GM19239 (cell line): ENCODE measurements around the gene SEMA6A.
A peak's percentile ranks its signal among the peaks of the same experiment; 100 is the strongest.

ENCODE experiments used
- DNase-seq: peaks from one replicate; pipeline ENCODE4 v3.0.0; 2011; ENCODE audit warnings: low spot score; ENCODE audit not compliant: insufficient read length
- FAIRE-seq: peaks from 2 replicates; lab custom pipeline; 2011; peaks lifted over from hg19 to GRCh38; lab: Jason Lieb, UNC

Gene SEMA6A

DNA sequence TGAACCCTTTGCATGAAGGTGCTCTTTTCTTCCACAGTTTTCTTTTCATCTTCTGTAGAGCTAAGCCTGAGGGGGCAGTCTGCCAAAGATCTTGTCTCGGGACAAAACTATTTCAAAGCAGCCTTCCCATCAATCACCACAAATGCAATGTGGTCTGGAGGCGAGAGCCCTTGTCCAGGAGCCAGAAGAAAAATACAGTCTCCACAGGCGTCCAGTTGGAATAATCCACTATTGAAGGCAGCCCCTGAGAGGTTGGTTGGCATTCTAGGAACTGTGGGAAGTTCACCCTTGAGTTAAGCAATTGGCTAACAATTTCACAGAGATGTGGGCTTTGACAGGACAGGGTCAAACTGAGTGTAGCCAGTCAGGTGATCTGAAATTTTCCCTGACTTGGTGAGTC, 72.0 kb downstream of the SEMA6A start:
- FAIRE-seq = peak; percentile 4
- DNase-seq = no peak

DNA sequence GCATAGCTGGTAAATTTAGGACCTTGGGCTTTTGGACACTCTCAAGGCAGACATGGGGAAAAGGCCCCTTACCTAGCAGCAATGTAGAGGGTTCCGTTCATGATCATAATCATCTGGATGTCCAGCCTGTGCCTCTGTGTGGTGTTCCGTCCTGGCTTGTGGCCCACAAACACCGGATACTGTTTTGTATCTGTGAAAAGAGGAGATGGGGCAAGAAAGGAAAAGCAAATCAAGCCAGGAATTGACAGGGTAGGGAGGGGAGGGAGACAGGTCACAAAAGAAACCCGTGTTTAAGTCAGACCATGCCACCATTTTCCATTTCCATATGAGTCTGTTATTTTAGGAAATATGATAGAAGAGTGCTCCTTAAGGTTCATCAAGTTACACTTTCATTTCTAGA, 72.5 kb downstream of the SEMA6A start:
- FAIRE-seq = no peak
- no peak for DNase-seq

DNA sequence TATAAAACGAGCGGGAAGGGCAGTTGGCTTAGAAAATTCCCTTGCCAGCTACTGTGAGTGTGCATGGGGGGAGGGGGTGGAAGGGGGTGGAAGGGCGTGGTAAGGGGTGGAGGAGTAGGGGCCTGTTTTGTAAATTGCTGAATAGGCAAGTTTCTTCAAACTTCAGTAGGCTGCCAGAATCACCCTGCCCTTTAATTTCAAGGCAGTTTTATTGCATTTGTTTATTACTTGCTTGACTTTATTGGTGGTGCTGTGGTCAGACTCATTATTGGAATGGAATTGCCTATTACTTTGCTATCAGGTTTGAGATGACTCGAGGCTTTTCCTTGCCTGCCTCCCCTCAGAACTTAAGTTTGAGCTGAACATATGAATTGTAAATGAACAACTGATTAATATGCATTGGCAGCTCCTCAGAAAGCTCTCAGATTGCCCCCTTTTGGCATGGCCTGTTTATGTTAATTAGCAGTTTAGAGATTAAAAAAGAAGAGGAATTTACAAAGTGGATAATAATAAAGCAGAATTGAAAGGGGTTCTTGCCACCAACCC, 76.0 kb downstream of the SEMA6A start:
- DNase-seq (no peak), FAIRE-seq (no peak)

DNA sequence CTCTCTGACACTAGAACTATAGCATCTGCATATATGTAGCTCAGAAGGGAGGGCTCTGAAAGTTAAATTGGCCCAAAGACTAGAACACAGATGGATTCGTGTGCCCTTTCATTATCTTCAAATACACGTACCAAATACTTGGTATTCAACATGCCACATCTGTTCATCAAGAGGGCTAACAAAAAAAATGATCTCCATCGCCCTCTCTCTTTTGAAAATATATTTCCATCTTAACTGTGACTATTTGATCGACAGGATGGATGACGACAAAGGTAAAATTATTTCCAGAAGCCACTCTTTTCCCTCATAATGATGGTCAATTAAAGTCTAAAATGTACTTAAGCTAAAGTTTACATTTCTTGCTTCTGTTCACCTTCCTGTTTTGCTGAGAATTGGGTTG, 77.0 kb downstream of the SEMA6A start:
- no peak for DNase-seq
- FAIRE-seq = no peak

DNA sequence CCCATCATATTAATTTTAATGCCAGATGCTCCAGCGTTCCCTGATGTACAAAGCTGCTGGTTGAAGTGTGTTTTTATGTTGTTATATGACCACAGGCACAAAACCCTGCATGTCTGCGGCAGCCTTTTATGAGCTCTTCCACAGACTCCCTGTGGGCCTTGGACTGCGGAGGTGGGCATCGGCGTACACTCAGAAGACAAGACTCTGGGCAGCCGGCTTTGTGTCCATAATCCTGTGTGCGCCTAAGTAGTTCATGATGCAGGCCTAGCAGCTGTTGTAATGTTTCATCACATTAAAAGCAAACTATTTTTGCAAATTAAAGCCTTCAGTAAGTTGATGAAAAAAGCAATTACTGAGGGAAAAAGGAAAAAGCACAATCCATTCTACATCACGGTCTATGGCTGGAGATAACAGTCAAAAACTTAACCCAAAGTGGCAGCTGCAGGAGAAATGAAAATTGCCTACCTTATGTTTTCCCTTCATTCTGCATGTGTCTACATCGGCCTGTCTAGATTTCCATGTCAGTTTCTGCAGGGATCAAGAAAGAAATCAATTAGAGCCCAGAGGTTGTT, 78.8 kb downstream of the SEMA6A start:
- DNase-seq = no peak
- no peak for FAIRE-seq

DNA sequence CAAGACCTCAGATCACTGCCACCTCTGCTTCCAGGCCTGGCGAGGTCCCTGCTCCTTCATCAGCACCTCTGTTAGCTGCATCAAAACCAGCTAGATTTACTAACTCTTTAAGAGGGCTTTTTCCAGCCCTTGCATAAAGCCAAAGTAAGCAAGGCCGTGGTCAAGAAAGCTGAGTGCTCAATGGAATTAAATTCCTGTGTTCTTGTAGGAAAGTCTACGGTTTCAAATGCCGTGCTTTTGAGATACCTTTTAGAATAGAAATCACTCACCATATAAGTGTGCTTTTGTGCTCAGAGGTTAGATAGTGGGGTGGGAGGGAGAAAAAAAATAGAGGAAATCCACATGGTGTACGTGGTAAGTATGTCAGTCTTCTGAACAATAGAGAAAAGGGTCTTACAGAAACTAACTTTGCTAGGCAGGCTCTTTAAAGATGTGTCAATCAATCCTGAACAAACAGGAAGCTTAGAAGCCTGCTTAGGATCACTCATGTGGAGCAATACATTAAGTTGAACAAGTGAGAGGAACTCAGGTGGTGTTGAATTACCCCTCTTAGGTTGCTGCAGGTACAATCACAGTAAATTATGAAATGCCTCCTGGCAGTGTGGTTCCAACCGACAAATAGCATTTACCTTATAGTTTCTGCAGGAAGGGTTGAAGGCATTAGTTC, 79.7 kb downstream of the SEMA6A start:
- FAIRE-seq = no peak
- DNase-seq = no peak

DNA sequence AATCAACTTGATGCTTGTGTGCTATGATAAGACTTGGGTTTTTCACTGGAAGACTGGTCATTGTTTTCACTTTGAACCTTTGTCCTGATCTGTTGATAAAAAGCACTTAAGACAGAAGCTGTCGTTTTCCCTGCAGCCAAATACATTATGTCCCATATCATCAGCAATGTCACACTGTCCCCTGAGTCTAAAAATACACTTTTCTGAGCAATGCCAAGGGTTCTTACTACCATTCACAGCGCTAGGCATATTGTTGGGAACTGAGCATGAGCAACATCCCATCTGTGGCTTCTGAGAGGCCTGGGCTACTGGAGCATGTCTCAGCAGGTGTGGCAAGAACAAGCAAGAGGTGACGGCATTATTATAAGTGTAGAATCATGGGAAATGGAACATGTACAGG, 81.8 kb downstream of the SEMA6A start:
- no peak for FAIRE-seq
- no peak for DNase-seq

DNA sequence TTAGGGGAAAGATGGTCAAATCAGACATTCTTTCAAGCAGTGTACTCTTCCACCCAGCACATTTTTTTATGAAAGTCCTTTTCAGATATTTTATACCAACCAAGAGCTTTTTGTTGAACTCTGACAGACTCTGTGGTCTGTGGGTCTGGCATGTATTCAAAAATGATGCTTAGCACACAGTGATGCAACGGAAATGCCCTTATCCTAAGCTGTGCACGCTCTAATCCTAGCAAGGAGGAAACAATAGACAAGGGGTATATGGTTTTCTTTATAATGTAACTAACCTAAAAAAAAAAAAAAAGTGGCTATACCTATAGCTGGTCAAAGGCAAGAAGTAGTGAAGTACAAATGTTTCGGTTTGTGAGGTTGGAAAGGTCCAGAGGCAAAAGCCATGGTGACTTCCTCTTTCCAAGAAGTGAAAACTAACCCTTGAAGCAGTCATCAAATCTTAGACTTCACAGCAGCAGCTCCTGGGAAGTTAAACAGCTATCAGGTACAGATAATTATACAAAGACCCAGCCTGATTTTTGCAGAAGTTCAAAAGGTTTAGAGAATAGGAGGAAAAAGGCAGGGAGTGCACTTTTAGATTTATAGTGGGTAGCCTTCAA, 82.5 kb downstream of the SEMA6A start:
- FAIRE-seq (peak; percentile 82), DNase-seq (no peak)

DNA sequence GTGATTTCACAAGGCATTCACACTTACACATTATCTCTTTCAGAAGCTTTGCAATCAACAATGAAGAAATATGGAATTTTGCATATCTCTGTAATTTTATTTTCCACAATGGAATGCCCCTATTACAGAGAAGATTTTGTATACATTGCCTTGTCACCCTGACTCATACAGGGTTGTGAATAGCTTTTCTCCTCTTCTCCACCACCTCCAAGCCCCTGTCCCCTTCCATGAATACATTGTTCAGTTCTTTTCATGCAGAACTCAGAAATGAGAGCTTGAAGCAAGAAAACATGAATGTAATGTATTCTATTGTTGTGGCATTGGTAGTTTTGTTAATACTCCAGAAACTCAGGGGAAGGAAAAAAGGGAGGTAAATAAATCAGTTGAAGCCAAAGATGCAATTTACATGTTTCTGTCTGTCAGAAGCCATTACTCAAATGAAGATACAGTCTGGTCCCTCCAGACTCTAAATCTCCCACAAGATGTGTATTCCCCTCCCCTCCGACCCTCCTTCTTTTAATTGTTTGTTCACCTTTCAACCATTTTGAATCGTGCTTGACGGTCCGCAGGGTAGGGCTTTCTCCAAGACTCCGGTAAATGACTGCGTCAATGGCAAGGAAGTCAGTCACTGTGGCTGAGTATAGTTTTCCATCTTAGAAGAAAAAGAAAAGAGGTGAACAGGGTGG, 86.1 kb downstream of the SEMA6A start:
- FAIRE-seq = no peak

DNA sequence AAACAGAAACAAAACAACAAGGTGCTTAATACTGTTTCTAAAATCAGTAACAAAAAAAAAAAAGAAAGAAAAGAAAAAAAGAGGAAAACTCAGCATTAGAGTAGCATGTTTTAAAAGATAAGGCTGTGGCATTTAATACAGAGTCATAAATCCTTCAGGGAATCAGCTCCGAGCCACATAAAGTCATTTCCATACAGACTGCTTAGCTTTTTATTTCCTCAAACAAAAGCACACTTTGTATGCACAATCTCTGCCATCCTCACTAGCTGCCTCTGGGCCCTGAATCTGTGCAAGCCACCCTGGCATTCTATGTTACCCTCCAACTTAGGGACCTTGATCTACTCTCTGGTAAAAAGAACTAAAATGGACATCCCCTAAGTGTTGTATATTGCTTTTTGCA, 87.6 kb downstream of the SEMA6A start:
- FAIRE-seq (no peak), DNase-seq (no peak)

More for the DNA sequence above, 86.1 kb downstream of the SEMA6A start:
- DNase-seq = no peak

DNA sequence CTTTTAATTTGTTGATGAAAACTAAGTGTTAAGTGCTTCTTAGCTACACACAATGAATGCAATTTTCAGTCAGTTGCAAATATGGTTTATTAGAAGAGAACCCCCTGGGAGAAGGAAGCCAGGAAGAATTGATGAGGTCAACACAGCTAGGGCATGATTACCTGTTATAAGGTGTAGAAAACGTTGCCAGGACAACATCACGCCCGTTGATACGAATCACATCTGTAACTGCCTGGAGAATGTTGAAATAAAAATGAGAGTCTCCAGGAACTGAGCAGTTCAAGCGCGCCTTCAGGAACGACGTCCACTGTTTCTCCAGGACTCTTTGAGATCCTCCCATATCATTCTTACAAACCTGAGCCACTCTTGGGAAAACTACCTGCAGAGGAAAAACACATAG, 88.0 kb downstream of the SEMA6A start:
- DNase-seq = no peak
- no peak for FAIRE-seq

DNA sequence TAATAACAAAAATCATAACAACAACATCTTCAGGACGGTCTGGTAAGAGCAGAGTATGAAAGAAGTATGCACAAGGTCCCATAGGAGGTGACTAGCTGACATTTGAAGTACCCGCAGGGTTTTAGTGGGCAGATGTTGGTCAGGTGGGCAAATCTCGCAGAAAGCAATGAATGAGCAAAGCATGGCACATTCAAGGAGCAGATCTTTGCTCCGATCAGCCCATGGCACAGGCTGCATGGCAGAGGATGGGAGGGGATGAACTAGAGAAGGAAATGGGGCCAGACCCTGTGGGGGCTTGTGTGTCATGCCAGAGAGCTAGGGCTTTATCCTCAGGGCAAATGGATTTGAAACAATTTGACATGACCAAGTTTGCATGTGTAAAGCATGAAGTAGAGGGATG, 90.0 kb downstream of the SEMA6A start:
- FAIRE-seq = no peak
- DNase-seq = no peak

DNA sequence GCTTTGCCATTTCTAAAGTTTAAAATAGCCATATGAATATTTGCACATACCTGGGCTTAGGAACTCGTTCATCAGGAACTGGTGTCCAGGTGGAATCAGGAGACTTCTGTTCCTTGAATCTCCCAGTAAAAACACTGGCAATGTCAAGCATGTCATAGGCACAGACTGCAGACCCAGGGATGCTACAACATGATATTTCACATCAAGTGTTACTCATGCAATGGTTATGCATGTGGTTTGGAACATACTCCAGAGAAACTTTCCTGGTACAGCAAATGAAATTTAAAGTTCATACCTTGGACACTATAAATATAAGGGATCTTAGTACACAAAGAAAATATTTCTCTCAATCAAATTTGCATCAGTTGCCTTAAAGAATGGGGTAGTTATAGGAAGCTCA, 92.2 kb downstream of the SEMA6A start:
- DNase-seq = no peak
- no peak for FAIRE-seq

DNA sequence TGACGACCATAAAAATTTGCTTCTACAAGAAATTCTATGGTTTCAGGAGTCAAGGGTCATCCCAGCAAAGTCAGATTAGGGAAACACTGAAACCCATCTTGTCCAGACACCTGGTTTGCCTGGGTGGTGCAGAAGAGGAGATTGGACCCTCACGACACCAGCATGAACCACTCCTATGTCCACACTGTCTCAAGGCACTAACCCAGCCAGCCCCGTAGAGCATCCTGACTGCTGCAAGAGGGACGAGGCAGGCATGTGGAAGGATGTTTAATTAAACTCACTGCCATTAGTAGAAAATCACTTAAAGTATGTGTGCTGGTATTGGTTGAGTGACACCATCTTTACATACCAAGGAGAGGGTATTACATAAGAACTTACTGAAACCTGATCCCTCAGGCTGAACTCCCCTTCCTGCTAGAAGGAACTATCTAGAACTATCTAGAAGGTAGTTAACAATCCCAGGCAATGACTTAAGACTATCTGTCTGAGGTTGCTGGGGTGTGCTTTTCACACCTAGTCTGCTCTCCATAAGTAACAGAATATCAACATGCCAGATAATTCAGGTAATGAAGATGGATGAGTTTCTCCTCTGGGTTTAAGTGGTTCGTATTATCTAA, 93.6 kb downstream of the SEMA6A start:
- DNase-seq = no peak
- no peak for FAIRE-seq

DNA sequence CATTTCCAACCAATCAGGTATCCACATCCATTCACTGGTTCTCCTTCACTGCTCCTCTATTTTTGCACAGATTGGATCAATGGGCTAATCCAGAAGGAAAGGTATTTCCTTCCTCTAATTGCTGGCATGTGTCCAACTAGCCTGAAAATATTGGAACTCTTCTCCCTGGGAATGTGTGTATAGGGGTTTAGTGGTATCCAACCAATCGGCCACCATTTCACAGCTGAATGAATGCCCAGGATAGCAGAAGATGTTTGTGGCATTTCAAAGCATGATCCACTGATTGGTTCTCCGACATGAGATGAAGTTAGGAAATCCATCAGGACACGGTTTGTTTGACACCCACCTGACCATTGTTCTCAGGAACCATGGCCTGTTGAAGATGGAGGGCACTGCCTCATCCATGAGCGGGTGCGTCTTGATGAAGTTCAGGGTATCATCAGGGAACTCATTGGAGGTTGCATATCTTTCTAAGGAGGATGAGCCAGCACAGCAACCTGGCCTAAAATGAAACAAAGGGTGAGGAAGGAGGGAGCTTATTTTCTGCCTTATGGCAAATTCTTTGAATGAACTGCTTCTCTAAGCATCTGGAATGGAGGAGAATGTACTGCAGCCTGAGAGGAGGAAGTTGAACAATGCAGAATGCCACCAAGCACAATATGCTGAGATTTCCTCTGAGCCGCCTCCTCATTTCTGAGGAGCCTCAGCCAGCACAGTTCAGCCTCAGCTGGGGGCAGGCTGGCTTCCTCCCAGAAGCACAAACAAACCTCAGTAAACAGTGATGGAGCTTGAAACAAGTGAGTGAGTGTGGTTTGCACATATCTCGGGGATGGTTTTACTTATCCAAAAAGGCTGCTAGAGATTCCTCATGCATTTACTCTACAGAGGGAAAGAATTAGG, 94.6 kb downstream of the SEMA6A start:
- FAIRE-seq (no peak), DNase-seq (no peak)

DNA sequence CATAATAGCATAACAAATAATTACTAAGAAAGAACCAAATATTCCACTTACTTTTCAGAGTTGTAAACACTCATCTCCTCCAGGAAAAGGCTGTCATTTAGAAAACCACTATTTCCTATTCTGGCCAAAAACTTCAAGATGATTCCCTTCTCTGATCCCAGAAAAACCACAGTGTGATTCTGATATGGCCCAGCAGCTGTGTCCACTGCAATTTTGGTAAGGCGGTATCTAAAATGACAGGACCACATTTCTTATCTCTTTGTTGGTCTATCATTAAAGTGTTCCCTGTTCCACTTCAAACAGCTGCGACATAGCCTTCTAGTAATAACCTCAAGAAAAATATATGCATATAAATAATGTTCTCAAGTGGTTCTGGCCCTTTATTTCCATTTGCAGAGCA, 96.1 kb downstream of the SEMA6A start:
- DNase-seq (no peak), FAIRE-seq (no peak)

DNA sequence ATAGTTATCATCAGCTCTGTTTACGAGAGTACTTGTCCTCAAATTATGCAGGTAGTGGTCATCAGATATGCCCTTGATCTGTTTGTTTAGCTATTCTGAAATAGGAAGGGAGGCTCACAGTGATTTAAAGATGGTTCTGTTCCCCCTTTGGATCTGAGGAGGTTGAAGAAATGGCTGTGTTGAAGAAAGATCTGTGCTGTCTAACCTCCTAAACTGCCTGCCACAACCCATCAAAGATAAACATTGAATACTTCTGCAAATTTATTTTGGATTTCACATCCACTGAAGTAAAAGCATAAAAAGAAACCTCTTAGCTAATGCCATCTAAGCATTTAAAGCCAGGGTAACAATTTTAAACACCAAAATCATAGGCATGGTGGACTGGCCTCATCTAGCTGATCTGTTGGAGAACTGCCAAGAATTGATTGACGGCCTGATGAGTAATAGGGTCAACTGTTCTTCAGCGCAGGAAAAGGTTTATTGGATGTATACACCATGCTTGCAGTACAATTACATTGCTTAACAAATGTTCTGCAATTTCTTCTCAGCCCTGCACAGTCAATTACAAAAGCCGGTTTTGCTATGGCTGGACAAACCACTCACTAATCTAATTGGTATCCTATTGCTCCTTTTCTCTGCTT, 97.6 kb downstream of the SEMA6A start:
- DNase-seq (no peak), FAIRE-seq (no peak)

DNA sequence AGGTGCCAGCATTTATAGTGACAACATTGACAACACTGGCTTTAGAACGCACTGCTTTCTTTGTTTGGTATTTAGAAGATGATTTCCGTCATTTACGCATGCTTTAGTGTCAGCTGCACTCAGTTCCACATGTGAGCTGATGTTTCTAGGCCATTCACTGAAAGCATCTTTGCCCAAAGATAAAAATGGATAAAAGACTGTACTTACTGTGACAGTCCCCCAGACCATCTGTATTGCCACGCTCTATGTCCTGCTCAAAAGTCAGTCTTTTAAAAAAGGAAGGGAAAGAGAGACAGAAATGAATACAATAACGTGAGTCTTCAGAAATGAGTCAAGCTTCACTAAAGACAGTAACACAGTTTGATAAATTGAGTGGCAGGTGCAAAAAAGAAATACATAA, 99.3 kb downstream of the SEMA6A start:
- DNase-seq (no peak), FAIRE-seq (peak; percentile 65)

DNA sequence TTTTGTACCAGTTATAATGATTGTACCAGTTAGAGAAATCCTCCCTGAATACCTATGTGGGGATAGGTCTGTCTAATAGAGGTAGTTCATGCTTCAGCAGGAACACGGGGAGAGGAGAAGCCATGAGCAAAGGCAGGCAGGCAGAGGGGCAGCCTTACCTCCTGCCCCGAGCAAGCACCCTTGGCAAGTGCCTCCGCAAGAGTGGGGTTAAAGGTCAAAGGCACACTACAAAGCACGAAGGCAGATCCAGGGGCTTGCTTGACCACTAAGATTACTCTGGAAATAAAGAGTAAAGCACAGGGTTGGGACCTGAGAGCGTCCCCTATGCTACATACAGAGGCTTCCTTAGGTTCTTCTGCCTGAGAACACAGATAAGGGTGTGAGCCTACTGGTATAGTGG, 100.9 kb downstream of the SEMA6A start:
- no peak for DNase-seq
- no peak for FAIRE-seq
